ENCODE results near the gene AVPR2. TPM values are rescaled to one million over a fixed set of nuclear protein-coding genes. Genes with fewer than 3 reads are reported as not detected.

Gene AVPR2
- total and polyA plus RNA-seq, 9 of the 15 experiments (the other 6 are each of a cell fraction or from before 2014, with no cell fraction given) = not detected

DNA sequence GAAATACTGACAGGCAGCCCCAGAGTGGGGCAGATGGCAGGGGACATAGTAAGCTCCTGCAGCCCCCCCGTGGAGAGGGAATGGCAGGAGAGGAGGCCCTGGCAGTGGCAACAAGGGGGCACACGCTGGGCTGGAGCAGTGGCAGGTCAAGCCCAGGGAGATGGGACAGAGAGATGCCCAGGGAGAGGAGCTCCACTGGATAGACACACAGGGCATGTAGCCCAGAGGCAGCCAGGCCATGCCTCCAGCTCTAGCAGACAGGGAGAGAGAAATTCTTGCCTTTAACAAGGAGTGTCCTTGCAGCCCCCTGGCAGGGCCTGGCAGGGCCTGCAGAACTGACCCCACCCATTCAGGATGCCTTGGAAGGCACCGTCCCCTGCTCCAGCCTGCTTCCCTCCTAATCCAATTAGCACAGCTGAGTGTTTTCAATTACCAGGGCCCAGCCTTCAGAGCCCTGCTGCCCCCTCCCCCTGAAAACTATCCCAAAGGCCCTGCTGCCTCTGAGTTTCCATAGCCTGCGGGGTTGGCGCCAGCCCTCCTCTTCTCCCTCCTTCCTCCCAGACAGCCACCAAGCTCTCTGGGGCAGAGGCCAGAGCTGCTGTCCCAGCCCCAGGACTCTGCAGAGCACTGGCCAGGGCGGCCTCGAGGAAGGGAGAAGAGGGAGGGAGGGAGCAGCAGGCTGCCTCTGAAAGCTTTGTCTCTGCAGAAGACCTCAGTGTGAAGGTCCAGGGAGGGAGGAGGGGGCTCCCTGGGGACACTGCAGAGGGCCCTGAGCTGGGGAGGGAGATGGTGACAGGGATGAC is 31.0 kb upstream of the AVPR2 start:
- FAIRE-seq (no peak), ATAC-seq (no peak), DNase-seq (ENCODE audit: extremely low read depth in 1 of 4, low spot score in 3 of 4) (no peak)
- 0% methylated on average over 3 of the region's 7 CpGs for WGBS (ENCODE audit: insufficient coverage, low coverage, missing lambda C conversion rate)
- Histone ChIP-seq H4K20me1 (replicated peaks; ENCODE audit: control insufficient read depth, insufficient read depth, low read length) (0 out of 2 replicates have a peak, but pooled peaks cover 15% of the 10 kb centered on the region), H3K4me1 (replicated peaks in 1 of 2; ENCODE audit: control insufficient read depth in 2 of 2, insufficient read depth in 2 of 2, low read length in 2 of 2) (peaks cover 0 to 19% of the 10 kb centered on the region in 2 experiments; a peak in 2 of 5 replicates), H3K4me2 (ENCODE audit: insufficient read depth, low read length) (no peak overlapping the region), H3K79me2 (ENCODE audit: control insufficient read depth, insufficient read depth, low read length) (no peaks in the 10 kb centered on the region), H2AFZ (ENCODE audit: low read depth, low read length) (no peak overlapping the region), H3K36me3 (ENCODE audit: control insufficient read depth, insufficient read depth, low read length) (no peaks in the 10 kb centered on the region), H3K9ac (ENCODE audit: insufficient read depth in 1 of 2, low read depth in 2 of 2, low read length in 2 of 2) (no peak overlapping the region), H3K9me3 (replicated peaks; ENCODE audit: control insufficient read depth, insufficient read depth, low read depth, low read length) (no peaks in the 10 kb centered on the region), H3K9me1 (ENCODE audit: control insufficient read depth, insufficient read depth, low read length) (no peaks in the 10 kb centered on the region), H3K4me3 (no peak overlapping the region), H3K27me3 (ENCODE audit: control insufficient read depth in 2 of 2, insufficient read depth in 2 of 2, low read length in 2 of 2) (peaks cover 3 to 52% of the 10 kb centered on the region in 2 experiments; a peak in 3 of 5 replicates), H3K27ac (ENCODE audit: extremely low read depth, low read depth, low read length) (no peak overlapping the region)
- no TSS peak for BruUV-seq (replicated peaks)
- TF ChIP-seq KLF13 (tag; IDR thresholded peaks at IDR 0.05; ENCODE audit: borderline replicate concordance, low read depth) = no peak
- no peak for TF ChIP-seq ZBTB7A (IDR thresholded peaks at IDR 0.05; ENCODE audit: borderline replicate concordance, control insufficient read depth, low read depth, low read length)
- TF ChIP-seq ZNF511 (CRISPR knock-in tag; IDR thresholded peaks at IDR 0.05) = no peak
- TF ChIP-seq SPI1 (IDR thresholded peaks at IDR 0.05; ENCODE audit: borderline replicate concordance, low read depth, low read length) = no peak
- no peak for TF ChIP-seq HSF4 (CRISPR knock-in tag; IDR thresholded peaks at IDR 0.05; ENCODE audit: borderline replicate concordance)
- no peak for TF ChIP-seq MEIS2 (IDR thresholded peaks at IDR 0.05; ENCODE audit: partially characterized antibody)
- TF ChIP-seq, protein P1, sequence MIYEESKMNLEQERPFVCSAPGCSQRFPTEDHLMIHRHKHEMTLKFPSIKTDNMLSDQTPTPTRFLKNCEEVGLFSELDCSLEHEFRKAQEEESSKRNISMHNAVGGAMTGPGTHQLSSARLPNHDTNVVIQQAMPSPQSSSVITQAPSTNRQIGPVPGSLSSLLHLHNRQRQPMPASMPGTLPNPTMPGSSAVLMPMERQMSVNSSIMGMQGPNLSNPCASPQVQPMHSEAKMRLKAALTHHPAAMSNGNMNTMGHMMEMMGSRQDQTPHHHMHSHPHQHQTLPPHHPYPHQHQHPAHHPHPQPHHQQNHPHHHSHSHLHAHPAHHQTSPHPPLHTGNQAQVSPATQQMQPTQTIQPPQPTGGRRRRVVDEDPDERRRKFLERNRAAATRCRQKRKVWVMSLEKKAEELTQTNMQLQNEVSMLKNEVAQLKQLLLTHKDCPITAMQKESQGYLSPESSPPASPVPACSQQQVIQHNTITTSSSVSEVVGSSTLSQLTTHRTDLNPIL (CRISPR knock-in tag; IDR thresholded peaks at IDR 0.05) = no peak
- TF ChIP-seq PHF8 (IDR thresholded peaks at IDR 0.05; ENCODE audit: borderline replicate concordance, low read length) = no peak
- TF ChIP-seq HCFC1 (IDR thresholded peaks at IDR 0.05; ENCODE audit: low read depth, low read length) = no peak
- TF ChIP-seq KDM4B (IDR thresholded peaks at IDR 0.05; ENCODE audit: borderline replicate concordance in 2 of 2, low read depth in 1 of 2) = no peak
- no peak for TF ChIP-seq POLR2AphosphoS2 (IDR thresholded peaks at IDR 0.05; ENCODE audit: low read length)
- no peak for TF ChIP-seq BDP1 (IDR thresholded peaks at IDR 0.05; ENCODE audit: insufficient read depth, insufficient read length)
- no peak for TF ChIP-seq NFIX (CRISPR knock-in tag; IDR thresholded peaks at IDR 0.05; ENCODE audit: low read depth)
- no peak for TF ChIP-seq ZNF174 (CRISPR knock-in tag; IDR thresholded peaks at IDR 0.05)
- TF ChIP-seq SMAD3 (CRISPR knock-in tag; conservative IDR thresholded peaks at IDR 0.05) = no peak
- TF ChIP-seq LEF1 (IDR thresholded peaks at IDR 0.05) = no peak
- no peak for TF ChIP-seq TSC22D4 (tag; IDR thresholded peaks at IDR 0.05)
- no peak for TF ChIP-seq MEF2A (IDR thresholded peaks at IDR 0.05; ENCODE audit: control insufficient read depth, low read depth, low read length)
- intact Hi-C loops (cut with micrococcal nuclease) (no loop called here), in situ Hi-C loops (cut with MboI) (no loop called here)
- ChIA-PET POLR2A (interaction anchor here (0.9 kb wide), 1 partner anchor 19 kb away, joined by 4 read pairs; no protein-coding TSS in a partner anchor), CTCF (ENCODE audit: low intra/inter-chr PET ratio) (no interaction called here)

Data from K562 (cell line).